Measurements from ENCODE around the gene MPPED2. TPM values are rescaled to one million over a fixed set of nuclear protein-coding genes. Genes with fewer than 3 reads are reported as not detected.

The MPPED2 gene
- total RNA-seq, 4 donors from 2014 or later: 1.4 to 17.9 (median 5.3) TPM

GRCh38 chr11:30433831-30434230 is 152.3 kb downstream of the MPPED2 start:
- Histone ChIP-seq H3K4me1 (peaks cover 4 to 35% (median 8%) of the 10 kb centered on the region in 3 donors), H3K4me3 (no peak overlapping the region), H3K27me3 (no peaks in the 10 kb centered on the region), H3K9me3 (no peaks in the 10 kb centered on the region), H3K27ac (peak overlapping the region in 2 of 4 donors; percentile 2 to 8), H3K36me3 (no peaks in the 10 kb centered on the region)
- WGBS, 2 donors (ENCODE audit: low coverage in 1 of 2): 24% methylated on average over 1 of the region's 1 CpG; no CpG with 5 or more reads in 1 of the 2 donors
- TF ChIP-seq EP300 (IDR thresholded peaks at IDR 0.05) (no peak), POLR2AphosphoS5 (IDR thresholded peaks at IDR 0.05) (no peak), POLR2A (IDR thresholded peaks at IDR 0.05) (no peak), CTCF (IDR thresholded peaks at IDR 0.05) (no peak)
- no peak for ATAC-seq

GRCh38 chr11:30432716-30433115 is 153.4 kb downstream of the MPPED2 start:
- H3K27ac ChIP-seq: no peak overlapping the region
- 70 to 79% methylated on average over 2 of the region's 2 CpGs for WGBS, 2 donors (ENCODE audit: low coverage in 1 of 2)
- H3K4me1 ChIP-seq: peaks cover 4 to 35% (median 8%) of the 10 kb centered on the region in 3 donors
- no peak overlapping the region for H3K4me3 ChIP-seq
- no peak for ATAC-seq
- no peaks in the 10 kb centered on the region for H3K27me3 ChIP-seq
- TF ChIP-seq CTCF (IDR thresholded peaks at IDR 0.05): no peak
- TF ChIP-seq EP300 (IDR thresholded peaks at IDR 0.05): no peak
- no peak for TF ChIP-seq POLR2AphosphoS5 (IDR thresholded peaks at IDR 0.05)
- TF ChIP-seq POLR2A (IDR thresholded peaks at IDR 0.05): no peak
- no peaks in the 10 kb centered on the region for H3K9me3 ChIP-seq
- no peaks in the 10 kb centered on the region for H3K36me3 ChIP-seq

GRCh38 chr11:30432178-30432577 is 154.0 kb downstream of the MPPED2 start:
- Histone ChIP-seq H3K4me3 (no peak overlapping the region), H3K27ac (no peak overlapping the region), H3K36me3 (no peaks in the 10 kb centered on the region), H3K4me1 (peaks cover 4 to 35% (median 8%) of the 10 kb centered on the region in 3 donors), H3K9me3 (no peaks in the 10 kb centered on the region), H3K27me3 (no peaks in the 10 kb centered on the region)
- WGBS, 2 donors (ENCODE audit: low coverage in 1 of 2): 10 to 19% methylated on average over 1 of the region's 1 CpG
- no peak for TF ChIP-seq CTCF (IDR thresholded peaks at IDR 0.05)
- no peak for TF ChIP-seq EP300 (IDR thresholded peaks at IDR 0.05)
- no peak for TF ChIP-seq POLR2A (IDR thresholded peaks at IDR 0.05)
- no peak for TF ChIP-seq POLR2AphosphoS5 (IDR thresholded peaks at IDR 0.05)
- no peak for ATAC-seq

GRCh38 chr11:30431127-30431814 is 154.9 kb downstream of the MPPED2 start:
- H3K27ac ChIP-seq: no peak overlapping the region
- H3K36me3 ChIP-seq: no peaks in the 10 kb centered on the region
- WGBS, 2 donors (ENCODE audit: low coverage in 1 of 2): 79 to 85% methylated on average over 4 of the region's 4 CpGs
- H3K4me3 ChIP-seq: no peak overlapping the region
- no peaks in the 10 kb centered on the region for H3K27me3 ChIP-seq
- TF ChIP-seq POLR2AphosphoS5 (IDR thresholded peaks at IDR 0.05): no peak
- TF ChIP-seq POLR2A (IDR thresholded peaks at IDR 0.05): no peak
- TF ChIP-seq EP300 (IDR thresholded peaks at IDR 0.05): no peak
- no peak for TF ChIP-seq CTCF (IDR thresholded peaks at IDR 0.05)
- no peak for ATAC-seq
- no peaks in the 10 kb centered on the region for H3K9me3 ChIP-seq
- peaks cover 4 to 35% (median 8%) of the 10 kb centered on the region in 3 donors for H3K4me1 ChIP-seq

GRCh38 chr11:30429550-30429949 is 156.6 kb downstream of the MPPED2 start:
- Histone ChIP-seq H3K36me3 (no peaks in the 10 kb centered on the region), H3K9me3 (no peaks in the 10 kb centered on the region), H3K27me3 (no peaks in the 10 kb centered on the region), H3K4me3 (no peak overlapping the region), H3K4me1 (peaks cover 2 to 23% (median 4%) of the 10 kb centered on the region in 3 donors), H3K27ac (no peak overlapping the region)
- no peak for ATAC-seq
- no peak for TF ChIP-seq EP300 (IDR thresholded peaks at IDR 0.05)
- no peak for TF ChIP-seq POLR2AphosphoS5 (IDR thresholded peaks at IDR 0.05)
- no peak for TF ChIP-seq POLR2A (IDR thresholded peaks at IDR 0.05)
- no peak for TF ChIP-seq CTCF (IDR thresholded peaks at IDR 0.05)
- WGBS, 2 donors (ENCODE audit: low coverage in 1 of 2): 100% methylated on average over 2 of the region's 2 CpGs
